ENCODE measurements around the gene UNC119B.

The UNC119B gene

DNA sequence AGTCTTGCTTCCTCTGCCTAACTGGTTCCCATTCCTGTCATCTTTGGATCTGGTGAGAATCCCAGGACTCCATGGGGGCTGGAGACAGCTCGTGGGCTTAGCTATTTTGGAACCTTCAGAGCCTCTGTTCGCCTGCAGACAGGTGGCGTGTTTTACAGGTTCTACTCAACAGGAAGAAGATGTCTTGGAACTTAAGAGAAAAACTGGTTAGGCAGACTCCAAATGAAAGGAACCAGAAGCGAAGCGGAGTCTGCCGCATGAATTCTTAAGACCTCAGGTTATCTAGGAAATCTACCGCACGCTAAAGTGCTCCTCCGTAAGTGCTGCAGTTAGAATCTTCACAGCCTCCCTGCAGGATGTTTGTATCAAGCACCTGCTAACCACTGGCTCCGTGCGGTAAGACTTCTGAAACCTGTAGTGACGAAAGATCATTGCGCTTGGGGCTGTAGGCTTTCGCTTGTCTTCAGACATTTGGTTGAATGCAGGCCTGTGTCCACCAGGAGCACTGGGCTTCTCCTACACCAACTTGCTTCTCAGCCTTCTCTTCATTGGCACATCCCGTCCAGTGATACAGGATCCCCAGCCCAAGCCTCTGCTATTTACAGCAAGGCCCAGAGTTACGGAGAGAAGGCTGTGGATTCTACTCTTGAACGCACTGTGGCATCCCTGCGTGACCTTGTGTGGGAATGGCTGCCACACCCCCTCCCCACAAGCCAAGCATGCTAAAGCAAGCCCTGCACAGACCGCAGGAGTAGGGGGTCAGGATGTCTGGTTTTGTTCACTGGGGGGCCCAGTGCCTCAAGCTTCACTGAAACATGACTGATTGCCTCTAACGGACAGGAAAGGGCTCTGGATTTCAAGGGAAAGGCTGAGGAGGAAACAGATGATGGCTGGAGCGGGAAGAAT, 50.3 kb downstream of the UNC119B start:
- 86% methylated on average over 21 of the region's 21 CpGs for WGBS
- H3K9ac ChIP-seq (ENCODE audit: low read depth, low read length): no peak overlapping the region
- peaks cover 14% of the 10 kb centered on the region for H3K4me1 ChIP-seq (ENCODE audit: insufficient read depth, low read length)
- H3K4me3 ChIP-seq (ENCODE audit: low read length): no peak overlapping the region
- H3K27me3 ChIP-seq (ENCODE audit: insufficient read depth, low read length): no peaks in the 10 kb centered on the region
- no peaks in the 10 kb centered on the region for H3K9me3 ChIP-seq (ENCODE audit: insufficient read depth, low read depth, low read length)
- H3K27ac ChIP-seq (ENCODE audit: low read depth, low read length): no peak overlapping the region
- H3K36me3 ChIP-seq (ENCODE audit: insufficient read depth, low read length): peaks cover 36% of the 10 kb centered on the region

DNA sequence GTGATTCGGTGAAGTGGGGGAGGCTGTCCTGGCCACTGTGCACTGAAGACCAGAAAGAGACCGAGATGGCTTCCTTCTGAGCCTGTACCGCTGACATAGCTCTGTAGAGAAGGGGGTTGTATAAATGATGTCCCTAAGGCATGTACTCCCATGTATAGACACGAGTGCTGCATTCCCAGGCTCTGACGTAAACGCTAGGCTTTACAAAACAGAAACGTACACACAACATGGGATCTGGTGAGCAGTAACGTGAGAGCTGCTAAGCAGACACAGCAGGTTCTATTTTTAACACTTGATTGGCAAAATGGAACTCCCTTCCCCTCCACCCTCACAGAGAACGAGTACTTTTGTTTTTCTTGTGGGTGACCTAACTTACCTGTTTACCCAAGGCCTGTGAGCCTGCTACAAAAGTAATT, 51.3 kb downstream of the UNC119B start:
- Histone ChIP-seq H3K4me3 (ENCODE audit: low read length) (no peak overlapping the region), H3K9me3 (ENCODE audit: insufficient read depth, low read depth, low read length) (no peaks in the 10 kb centered on the region), H3K27ac (ENCODE audit: low read depth, low read length) (no peak overlapping the region), H3K4me1 (ENCODE audit: insufficient read depth, low read length) (peaks cover 14% of the 10 kb centered on the region), H3K27me3 (ENCODE audit: insufficient read depth, low read length) (no peaks in the 10 kb centered on the region), H3K36me3 (ENCODE audit: insufficient read depth, low read length) (peaks cover 45% of the 10 kb centered on the region), H3K9ac (ENCODE audit: low read depth, low read length) (no peak overlapping the region)
- 96% methylated on average over 9 of the region's 9 CpGs for whole genome bisulfite sequencing

DNA sequence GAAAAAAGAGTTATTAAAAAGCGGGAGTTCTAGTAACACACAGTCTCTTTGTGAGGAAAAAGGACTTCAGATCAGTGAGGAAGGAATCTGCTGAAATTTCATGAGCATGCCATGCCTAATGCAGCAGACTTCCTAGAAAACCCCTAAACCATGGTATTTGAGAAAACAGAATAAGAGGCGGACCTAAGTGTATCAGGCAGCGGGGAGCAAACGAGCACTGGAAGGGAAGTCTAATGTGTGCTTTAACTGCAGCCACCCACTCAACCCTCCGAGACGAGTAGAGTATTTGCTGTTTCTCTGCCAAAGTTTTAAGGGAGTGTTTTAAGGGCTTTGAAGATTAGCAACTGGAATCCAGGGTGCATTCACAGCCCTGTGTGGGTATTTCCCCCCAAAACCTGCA, 51.8 kb downstream of the UNC119B start:
- WGBS: 93% methylated on average over 6 of the region's 6 CpGs
- peaks cover 51% of the 10 kb centered on the region for H3K36me3 ChIP-seq (ENCODE audit: insufficient read depth, low read length)
- H3K27me3 ChIP-seq (ENCODE audit: insufficient read depth, low read length): no peaks in the 10 kb centered on the region
- H3K27ac ChIP-seq (ENCODE audit: low read depth, low read length): no peak overlapping the region
- no peak overlapping the region for H3K9ac ChIP-seq (ENCODE audit: low read depth, low read length)
- H3K9me3 ChIP-seq (ENCODE audit: insufficient read depth, low read depth, low read length): no peaks in the 10 kb centered on the region
- peaks cover 14% of the 10 kb centered on the region for H3K4me1 ChIP-seq (ENCODE audit: insufficient read depth, low read length)
- H3K4me3 ChIP-seq (ENCODE audit: low read length): no peak overlapping the region

DNA sequence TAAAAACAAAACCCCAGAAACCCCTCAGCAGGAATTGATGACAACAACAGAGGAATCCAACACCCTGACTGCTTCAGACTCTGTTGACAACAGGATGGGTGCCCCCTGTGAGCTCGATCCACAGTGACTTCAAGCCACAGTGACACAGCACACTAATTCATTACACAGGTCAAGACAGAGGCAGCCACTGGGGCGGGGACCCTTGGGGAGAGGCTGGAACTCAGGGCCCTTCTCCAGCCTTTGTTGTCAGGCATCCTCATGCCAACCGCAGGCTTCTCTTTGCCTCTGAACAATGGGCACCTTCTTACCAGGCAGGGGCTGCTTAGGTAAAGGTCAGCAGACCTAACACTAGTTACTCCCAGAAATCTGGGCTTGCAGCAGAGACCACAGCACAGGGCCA, 53.0 kb downstream of the UNC119B start:
- WGBS: 63% methylated on average over 3 of the region's 3 CpGs
- no peaks in the 10 kb centered on the region for H3K27me3 ChIP-seq (ENCODE audit: insufficient read depth, low read length)
- no peak overlapping the region for H3K27ac ChIP-seq (ENCODE audit: low read depth, low read length)
- H3K4me1 ChIP-seq (ENCODE audit: insufficient read depth, low read length): peaks cover 14% of the 10 kb centered on the region
- H3K4me3 ChIP-seq (ENCODE audit: low read length): no peak overlapping the region
- H3K9me3 ChIP-seq (ENCODE audit: insufficient read depth, low read depth, low read length): no peaks in the 10 kb centered on the region
- H3K9ac ChIP-seq (ENCODE audit: low read depth, low read length): no peak overlapping the region
- H3K36me3 ChIP-seq (ENCODE audit: insufficient read depth, low read length): peaks cover 63% of the 10 kb centered on the region

DNA sequence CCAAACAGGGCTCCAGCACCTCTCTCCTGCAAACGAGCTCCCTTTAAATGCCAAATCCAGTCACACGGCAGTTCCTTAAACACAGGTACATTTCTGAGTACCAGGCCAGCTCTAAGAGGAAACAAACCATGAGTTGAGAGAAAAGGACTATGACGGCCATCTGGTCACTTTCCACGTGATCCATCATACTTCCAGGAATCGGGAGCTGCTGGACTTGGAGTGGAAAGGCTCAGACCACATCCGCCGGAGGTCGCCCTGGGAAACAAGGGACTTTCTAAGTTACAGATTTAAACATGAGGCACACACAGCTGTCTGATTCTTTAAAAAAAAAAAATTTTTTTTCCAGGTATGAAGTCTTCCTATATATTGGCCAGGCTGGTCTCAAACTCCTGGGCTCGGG, 54.6 kb downstream of the UNC119B start:
- H3K36me3 ChIP-seq (ENCODE audit: insufficient read depth, low read length): peaks cover 72% of the 10 kb centered on the region
- no peak overlapping the region for H3K9ac ChIP-seq (ENCODE audit: low read depth, low read length)
- WGBS: 94% methylated on average over 9 of the region's 9 CpGs
- no peak overlapping the region for H3K27ac ChIP-seq (ENCODE audit: low read depth, low read length)
- no peaks in the 10 kb centered on the region for H3K9me3 ChIP-seq (ENCODE audit: insufficient read depth, low read depth, low read length)
- peaks cover 2% of the 10 kb centered on the region; the same call in 1 of the 2 replicates for H3K4me1 ChIP-seq (ENCODE audit: insufficient read depth, low read length)
- H3K4me3 ChIP-seq (ENCODE audit: low read length): no peak overlapping the region
- H3K27me3 ChIP-seq (ENCODE audit: insufficient read depth, low read length): no peaks in the 10 kb centered on the region

DNA sequence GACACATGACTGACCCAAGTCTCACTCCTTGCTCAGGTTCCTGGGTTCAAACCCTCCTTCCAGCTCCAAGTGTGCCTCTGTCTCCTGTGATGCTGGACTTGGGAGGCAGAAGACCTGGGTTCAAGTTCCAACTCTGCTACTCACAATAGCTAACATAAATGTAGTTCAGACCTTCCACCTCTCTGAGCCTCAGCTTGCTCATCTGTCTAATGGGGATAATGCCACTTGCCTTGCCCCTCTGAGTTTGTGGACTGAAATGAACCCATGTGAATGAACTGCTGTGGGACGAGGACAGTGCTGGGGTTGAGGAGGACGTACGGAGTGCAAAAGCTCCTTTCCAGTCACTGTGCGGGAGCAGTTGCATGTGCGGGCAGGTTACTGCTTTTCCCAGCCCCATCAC, 56.3 kb downstream of the UNC119B start:
- Histone ChIP-seq H3K27me3 (ENCODE audit: insufficient read depth, low read length) (no peaks in the 10 kb centered on the region), H3K4me1 (ENCODE audit: insufficient read depth, low read length) (no peaks in the 10 kb centered on the region; the same call in 1 of the 2 replicates), H3K9me3 (ENCODE audit: insufficient read depth, low read depth, low read length) (no peaks in the 10 kb centered on the region), H3K27ac (ENCODE audit: low read depth, low read length) (no peak overlapping the region), H3K4me3 (ENCODE audit: low read length) (no peak overlapping the region), H3K9ac (ENCODE audit: low read depth, low read length) (no peak overlapping the region), H3K36me3 (ENCODE audit: insufficient read depth, low read length) (peaks cover 68% of the 10 kb centered on the region)
- WGBS: 76% methylated on average over 5 of the region's 5 CpGs

DNA sequence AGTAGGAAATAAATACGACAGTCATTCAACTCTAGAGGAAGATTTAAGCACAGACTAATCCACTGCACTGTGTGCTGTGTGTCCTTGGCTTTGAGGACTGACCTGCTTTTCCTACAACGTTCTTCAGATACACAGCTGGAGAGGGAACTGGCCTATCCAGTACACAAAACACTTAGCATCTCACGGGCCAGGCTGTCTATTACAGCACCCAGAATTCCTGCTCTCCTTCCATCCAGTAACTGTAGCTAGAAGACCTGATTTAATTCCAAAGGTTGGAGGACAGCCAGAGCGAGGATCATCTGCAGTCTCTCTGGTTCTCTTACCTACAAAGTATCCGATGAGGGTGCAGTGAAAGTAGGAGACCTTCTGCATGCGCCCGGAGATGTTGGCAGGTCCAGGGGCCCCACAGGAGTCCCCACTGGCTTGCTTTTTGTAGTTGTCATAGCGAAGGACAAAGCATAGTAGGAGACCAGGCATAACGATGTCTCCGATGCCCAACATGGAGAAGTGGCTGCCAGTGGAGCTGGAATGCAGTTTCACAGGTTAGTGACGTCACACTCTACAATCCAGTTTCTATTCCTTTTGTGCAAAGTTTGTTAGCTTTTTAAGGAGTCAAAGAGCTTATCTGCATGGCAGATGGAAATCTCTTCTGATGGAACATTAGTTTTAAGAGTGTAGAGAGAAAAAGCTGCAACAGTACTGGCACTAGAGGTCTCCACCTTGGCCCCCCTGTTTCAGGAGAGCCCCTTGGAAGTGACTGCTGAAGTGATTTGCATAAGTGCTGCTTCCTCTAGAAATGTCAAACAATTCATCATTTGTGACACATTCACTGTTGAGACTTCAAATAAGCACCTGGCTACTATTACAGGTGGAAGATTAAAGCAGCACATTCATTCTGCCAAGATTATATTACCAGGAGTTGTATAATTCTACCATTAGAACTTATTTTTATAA, 57.1 kb downstream of the UNC119B start:
- peaks cover 64% of the 10 kb centered on the region for H3K36me3 ChIP-seq (ENCODE audit: insufficient read depth, low read length)
- H3K4me3 ChIP-seq (ENCODE audit: low read length): no peak overlapping the region
- H3K4me1 ChIP-seq (ENCODE audit: insufficient read depth, low read length): no peaks in the 10 kb centered on the region; the same call in 1 of the 2 replicates
- H3K9ac ChIP-seq (ENCODE audit: low read depth, low read length): no peak overlapping the region
- H3K27me3 ChIP-seq (ENCODE audit: insufficient read depth, low read length): no peaks in the 10 kb centered on the region
- no peak overlapping the region for H3K27ac ChIP-seq (ENCODE audit: low read depth, low read length)
- no peaks in the 10 kb centered on the region for H3K9me3 ChIP-seq (ENCODE audit: insufficient read depth, low read depth, low read length)
- WGBS: 96% methylated on average over 11 of the region's 11 CpGs

DNA sequence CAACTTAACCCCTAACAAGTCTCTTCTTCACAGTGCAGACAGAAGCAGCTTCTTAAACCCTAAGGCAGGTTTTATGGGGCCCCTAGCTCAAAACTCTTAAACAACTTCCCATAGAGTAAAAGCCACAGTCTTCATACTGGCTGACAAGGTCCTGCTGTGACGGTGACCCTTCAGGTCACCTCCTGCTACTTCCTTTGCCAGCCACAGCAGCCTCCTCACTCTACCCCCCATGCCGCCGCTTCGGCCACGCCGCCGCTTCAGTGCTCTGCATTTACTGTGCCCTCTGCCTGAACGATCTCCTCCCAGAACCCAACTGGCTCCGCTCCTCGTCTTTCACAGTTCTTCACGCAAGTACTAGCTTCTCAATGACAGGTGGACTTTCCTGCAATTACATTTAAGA, 60.8 kb downstream of the UNC119B start:
- 77% methylated on average over 11 of the region's 11 CpGs for WGBS
- peaks cover 31% of the 10 kb centered on the region for H3K36me3 ChIP-seq (ENCODE audit: insufficient read depth, low read length)
- no peak overlapping the region for H3K4me3 ChIP-seq (ENCODE audit: low read length)
- H3K27me3 ChIP-seq (ENCODE audit: insufficient read depth, low read length): no peaks in the 10 kb centered on the region
- no peaks in the 10 kb centered on the region for H3K9me3 ChIP-seq (ENCODE audit: insufficient read depth, low read depth, low read length)
- no peak overlapping the region for H3K9ac ChIP-seq (ENCODE audit: low read depth, low read length)
- H3K27ac ChIP-seq (ENCODE audit: low read depth, low read length): no peak overlapping the region
- no peaks in the 10 kb centered on the region; the same call in 1 of the 2 replicates for H3K4me1 ChIP-seq (ENCODE audit: insufficient read depth, low read length)

All from HUES64 (cell line).